ENCODE results near the gene SLCO4A1.

- TF ChIP-seq EP300 (IDR thresholded peaks at IDR 0.05) (no peak), POLR2A (IDR thresholded peaks at IDR 0.05) (no peak)
Observed at GRCh38 chr20:62675156-62675876, 33.0 kb downstream of the SLCO4A1 start.
